ENCODE measurements around the gene MTA3. TPM values are rescaled to one million over a fixed set of nuclear protein-coding genes. Genes with fewer than 3 reads are reported as not detected.
"Not testable (repeated sequence)": the region's sequence is repeated elsewhere in the genome, so short reads cannot be mapped to it uniquely, and the experiment has no call there.

MTA3 gene
- total RNA-seq, 1 donor from 2014 or later: 31.7 TPM

DNA sequence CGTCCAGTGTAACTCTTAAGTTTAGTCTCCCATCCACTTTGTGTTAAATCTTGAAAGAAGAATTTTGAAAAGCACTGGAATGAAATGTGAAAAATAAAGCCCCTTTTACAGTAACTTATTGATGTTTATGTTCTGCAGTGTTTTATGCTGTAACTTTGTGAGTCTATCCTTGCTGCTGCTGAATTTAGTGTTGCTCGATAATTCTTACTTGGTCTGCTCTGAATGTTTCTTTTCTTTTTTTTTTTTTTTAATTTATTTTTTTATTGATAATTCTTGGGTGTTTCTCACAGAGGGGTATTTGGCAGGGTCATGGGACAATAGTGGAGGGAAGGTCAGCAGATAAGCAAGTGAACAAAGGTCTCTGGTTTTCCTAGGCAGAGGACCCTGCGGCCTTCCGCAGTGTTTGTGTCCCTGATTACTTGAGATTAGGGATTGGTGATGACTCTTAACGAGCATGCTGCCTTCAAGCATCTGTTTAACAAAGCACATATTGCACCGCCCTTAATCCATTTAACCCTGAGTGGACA lies 36.0 kb downstream of the MTA3 start:
- H3K4me3 Mint-ChIP-seq; intact Hi-C loops (cut with micrococcal nuclease); H3K27ac Mint-ChIP-seq; H3K36me3 Mint-ChIP-seq (ENCODE audit: low read depth); H3K4me1 Mint-ChIP-seq; H3K27me3 Mint-ChIP-seq; DNase-seq; H3K9me3 Mint-ChIP-seq: not testable (repeated sequence)

DNA sequence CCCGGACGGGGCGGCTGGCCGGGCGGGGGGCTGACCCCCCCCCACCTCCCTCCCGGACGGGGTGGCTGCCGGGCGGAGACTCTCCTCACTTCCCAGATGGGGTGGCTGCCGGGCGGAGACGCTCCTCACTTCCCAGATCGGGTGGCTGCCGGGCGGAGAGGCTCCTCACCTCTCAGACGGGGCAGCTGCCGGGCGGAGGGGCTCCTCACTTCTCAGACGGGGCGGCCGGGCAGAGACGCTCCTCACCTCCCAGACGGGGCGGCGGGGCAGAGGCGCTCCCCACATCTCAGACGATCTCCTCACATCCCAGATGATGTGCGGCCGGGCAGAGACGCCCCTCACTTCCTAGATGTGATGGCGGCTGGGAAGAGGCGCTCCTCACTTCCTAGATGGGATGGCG lies 37.7 kb downstream of the MTA3 start:
- H3K4me1 Mint-ChIP-seq; H3K27me3 Mint-ChIP-seq; DNase-seq; intact Hi-C loops (cut with micrococcal nuclease); H3K27ac Mint-ChIP-seq; H3K4me3 Mint-ChIP-seq; H3K9me3 Mint-ChIP-seq: not testable (repeated sequence)
- peaks cover 12% of the 10 kb centered on the region for H3K36me3 Mint-ChIP-seq (ENCODE audit: low read depth)

GRCh38 chr2:42607101-42607637 lies 38.7 kb downstream of the MTA3 start:
- Mint-ChIP-seq H3K27me3 (no peaks in the 10 kb centered on the region), H3K36me3 (ENCODE audit: low read depth) (peaks cover 18% of the 10 kb centered on the region), H3K4me3 (no peak overlapping the region), H3K4me1 (peaks cover 6% of the 10 kb centered on the region), H3K9me3 (no peaks in the 10 kb centered on the region), H3K27ac (no peak overlapping the region)
- no peak for DNase-seq
- intact Hi-C loops (cut with micrococcal nuclease): no loop called here

DNA sequence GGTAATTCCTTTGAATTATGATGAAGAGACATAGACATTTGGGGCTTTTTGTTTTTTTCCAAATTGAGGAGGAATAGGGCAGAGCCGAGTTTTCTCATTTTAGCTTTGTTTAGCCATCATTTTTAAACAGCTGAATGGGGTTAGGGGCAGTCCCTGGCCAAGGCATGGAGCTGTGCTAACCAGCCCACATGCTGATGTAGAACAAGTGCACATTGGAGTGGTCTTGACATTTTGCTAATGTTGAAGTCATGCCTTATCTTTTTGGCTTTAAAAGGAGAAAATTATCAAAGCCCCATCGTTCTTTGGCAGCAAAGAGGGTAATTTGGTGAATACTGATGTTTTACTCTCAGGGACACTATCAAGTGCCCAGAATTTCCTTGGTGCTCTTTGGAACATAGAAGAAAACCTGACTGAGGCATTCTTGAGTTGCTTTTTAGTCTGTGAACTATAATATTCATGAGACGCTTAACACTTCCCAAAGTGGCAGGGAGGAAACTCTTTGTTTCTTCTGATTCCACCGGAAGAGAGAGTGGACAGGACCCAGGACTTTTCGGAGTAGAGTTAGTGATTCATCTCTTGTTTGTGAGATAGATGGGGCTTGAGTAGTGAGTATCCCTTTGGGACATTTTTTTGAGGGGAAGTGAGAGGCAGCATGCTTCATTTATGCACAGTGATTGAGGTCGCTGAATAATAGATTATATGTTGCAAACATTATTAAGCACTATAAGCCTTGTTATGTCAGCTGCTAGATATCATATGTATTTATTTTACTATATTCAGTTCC lies 45.0 kb downstream of the MTA3 start:
- Mint-ChIP-seq H3K36me3 (ENCODE audit: low read depth) (peaks cover 21% of the 10 kb centered on the region), H3K27ac (no peak overlapping the region), H3K27me3 (no peaks in the 10 kb centered on the region), H3K4me1 (peaks cover 1% of the 10 kb centered on the region), H3K4me3 (no peak overlapping the region), H3K9me3 (no peaks in the 10 kb centered on the region)
- intact Hi-C loops (cut with micrococcal nuclease): no loop called here
- DNase-seq: no peak

DNA sequence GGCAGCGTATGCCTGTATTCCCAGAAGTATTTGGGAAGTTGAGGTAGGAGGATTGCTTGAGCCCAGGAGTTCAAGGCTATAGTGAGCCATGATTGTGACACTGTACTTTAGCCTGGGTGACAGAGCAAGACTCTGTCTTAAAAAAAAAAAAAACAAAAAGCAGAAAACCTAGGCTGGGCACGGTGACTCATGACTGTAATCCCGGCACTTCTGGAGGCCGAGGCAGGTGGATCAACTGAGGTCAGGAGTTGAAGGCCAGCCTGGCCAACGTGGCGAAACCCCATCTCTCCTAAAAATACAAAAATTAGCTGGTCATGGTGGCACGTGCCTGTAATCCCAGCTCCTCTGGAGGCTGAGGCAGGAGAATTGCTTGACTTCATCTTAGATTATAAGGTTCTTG lies 46.4 kb downstream of the MTA3 start:
- no peak for DNase-seq
- intact Hi-C loops (cut with micrococcal nuclease): no loop called here
- Mint-ChIP-seq H3K4me1 (peaks cover 7% of the 10 kb centered on the region), H3K27ac (no peak overlapping the region), H3K4me3 (no peak overlapping the region), H3K9me3 (no peaks in the 10 kb centered on the region), H3K36me3 (ENCODE audit: low read depth) (peaks cover 20% of the 10 kb centered on the region), H3K27me3 (no peaks in the 10 kb centered on the region)

DNA sequence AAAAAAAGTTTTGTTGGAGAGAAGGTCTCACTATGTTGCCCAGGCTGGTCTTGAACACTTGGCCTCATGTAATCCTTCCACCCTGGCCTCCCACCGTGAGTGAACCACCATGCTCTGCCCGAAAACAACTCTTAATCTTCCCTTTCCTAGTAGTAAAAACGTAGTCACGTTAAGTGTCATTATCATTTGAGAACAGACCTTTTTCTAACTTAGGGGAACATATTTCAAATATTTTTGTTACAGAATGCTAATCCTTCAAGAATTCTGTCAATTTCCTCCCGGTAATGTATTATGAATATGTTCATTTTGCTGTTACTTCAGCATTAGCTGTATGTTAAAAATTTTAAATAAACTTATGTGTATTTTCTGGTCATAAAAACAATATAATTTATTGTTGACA lies 49.7 kb downstream of the MTA3 start:
- Mint-ChIP-seq H3K27me3 (no peaks in the 10 kb centered on the region), H3K4me3 (no peak overlapping the region), H3K27ac (no peak overlapping the region), H3K4me1 (peaks cover 6% of the 10 kb centered on the region), H3K9me3 (no peaks in the 10 kb centered on the region), H3K36me3 (ENCODE audit: low read depth) (peaks cover 20% of the 10 kb centered on the region)
- intact Hi-C loops (cut with micrococcal nuclease): loop anchor here (2.0 kb wide), 1 partner anchor 31 kb away; no protein-coding TSS in a partner anchor
- DNase-seq: no peak

GRCh38 chr2:42618972-42619371 lies 50.5 kb downstream of the MTA3 start:
- H3K36me3 Mint-ChIP-seq (ENCODE audit: low read depth): peaks cover 20% of the 10 kb centered on the region
- no peak overlapping the region for H3K4me3 Mint-ChIP-seq
- H3K27me3 Mint-ChIP-seq: no peaks in the 10 kb centered on the region
- intact Hi-C loops (cut with micrococcal nuclease): loop anchor here (2.0 kb wide), 1 partner anchor 30 kb away; no protein-coding TSS in a partner anchor
- no peaks in the 10 kb centered on the region for H3K9me3 Mint-ChIP-seq
- no peak for DNase-seq
- peak overlapping the region; percentile 30 for H3K27ac Mint-ChIP-seq
- peaks cover 6% of the 10 kb centered on the region for H3K4me1 Mint-ChIP-seq

GRCh38 chr2:42621626-42622025 lies 53.2 kb downstream of the MTA3 start:
- intact Hi-C loops (cut with micrococcal nuclease); H3K4me1 Mint-ChIP-seq; DNase-seq; H3K4me3 Mint-ChIP-seq; H3K27ac Mint-ChIP-seq; H3K27me3 Mint-ChIP-seq; H3K9me3 Mint-ChIP-seq: not testable (repeated sequence)
- H3K36me3 Mint-ChIP-seq (ENCODE audit: low read depth): peaks cover 20% of the 10 kb centered on the region

DNA sequence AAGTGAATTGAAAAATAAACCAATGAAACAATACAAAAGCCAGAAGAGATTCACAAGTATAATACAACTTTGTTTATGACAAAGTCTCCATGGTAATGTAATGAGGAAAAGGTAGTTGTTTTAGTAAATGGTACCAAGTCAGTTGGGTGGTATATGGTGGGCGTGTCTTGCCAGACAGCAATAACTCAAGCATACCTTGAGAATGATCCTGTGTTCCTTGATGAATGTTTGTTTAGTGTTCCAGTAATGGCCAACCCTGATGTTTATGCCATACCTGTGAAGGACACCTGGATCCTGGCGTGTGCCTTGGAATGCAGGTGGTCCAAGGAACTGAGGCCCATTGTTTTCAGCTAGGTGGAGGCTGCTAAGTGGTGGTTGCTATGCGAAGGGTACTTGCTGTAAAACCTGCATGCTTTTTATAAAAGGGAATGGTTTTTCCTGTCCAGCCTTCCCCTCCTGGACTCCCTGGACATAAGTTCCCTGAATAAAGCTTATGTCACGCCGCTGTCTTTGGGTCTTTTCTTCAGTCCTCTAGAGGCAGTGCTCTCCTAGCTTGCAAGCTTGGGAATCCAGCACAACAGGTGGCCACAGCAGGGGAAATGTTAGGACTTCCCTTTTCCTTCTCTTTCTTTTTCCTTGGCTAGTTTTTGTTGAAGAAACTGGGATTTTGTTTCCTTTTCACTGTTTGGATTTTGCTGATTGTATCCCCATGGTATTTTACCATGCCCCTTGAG lies 54.7 kb downstream of the MTA3 start:
- H3K9me3 Mint-ChIP-seq: no peaks in the 10 kb centered on the region
- peaks cover 6% of the 10 kb centered on the region for H3K4me1 Mint-ChIP-seq
- H3K4me3 Mint-ChIP-seq: no peak overlapping the region
- no peak for DNase-seq
- no peak overlapping the region for H3K27ac Mint-ChIP-seq
- peaks cover 16% of the 10 kb centered on the region for H3K36me3 Mint-ChIP-seq (ENCODE audit: low read depth)
- intact Hi-C loops (cut with micrococcal nuclease): no loop called here
- H3K27me3 Mint-ChIP-seq: no peaks in the 10 kb centered on the region

GRCh38 chr2:42624047-42624446 lies 55.6 kb downstream of the MTA3 start:
- intact Hi-C loops (cut with micrococcal nuclease): no loop called here
- Mint-ChIP-seq H3K9me3 (no peaks in the 10 kb centered on the region), H3K27me3 (no peaks in the 10 kb centered on the region), H3K4me1 (peaks cover 2% of the 10 kb centered on the region), H3K4me3 (no peak overlapping the region), H3K36me3 (ENCODE audit: low read depth) (peaks cover 12% of the 10 kb centered on the region), H3K27ac (no peak overlapping the region)
- no peak for DNase-seq

DNA sequence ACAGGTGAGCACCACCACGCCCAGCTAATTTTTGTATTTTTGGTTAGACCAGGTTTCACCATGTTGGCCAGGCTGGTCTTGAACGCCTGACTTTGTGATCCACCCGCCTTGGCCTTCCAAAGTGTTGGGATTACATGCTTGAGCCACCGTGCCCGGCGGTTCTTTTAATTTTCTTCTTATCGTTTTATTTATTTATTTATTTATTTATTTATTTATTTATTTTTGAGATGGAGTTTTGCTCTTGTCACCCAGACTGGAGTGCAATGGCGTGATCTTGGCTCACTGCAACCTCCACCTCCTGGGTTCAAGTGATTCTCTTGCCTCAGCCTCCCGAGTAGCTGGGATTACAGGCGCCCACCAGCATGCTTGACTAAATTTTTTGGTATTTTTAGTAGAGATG lies 59.6 kb downstream of the MTA3 start:
- H3K4me1 Mint-ChIP-seq; DNase-seq; H3K4me3 Mint-ChIP-seq; H3K27ac Mint-ChIP-seq; H3K9me3 Mint-ChIP-seq; intact Hi-C loops (cut with micrococcal nuclease); H3K36me3 Mint-ChIP-seq (ENCODE audit: low read depth); H3K27me3 Mint-ChIP-seq: not testable (repeated sequence)

GRCh38 chr2:42636934-42637333 lies 68.5 kb downstream of the MTA3 start:
- Mint-ChIP-seq H3K36me3 (ENCODE audit: low read depth) (no peaks in the 10 kb centered on the region), H3K27ac (no peak overlapping the region), H3K9me3 (no peaks in the 10 kb centered on the region), H3K4me3 (no peak overlapping the region), H3K4me1 (peaks cover 6% of the 10 kb centered on the region), H3K27me3 (no peaks in the 10 kb centered on the region)
- intact Hi-C loops (cut with micrococcal nuclease): no loop called here
- DNase-seq: no peak

- H3K9me3 Mint-ChIP-seq: no peaks in the 10 kb centered on the region
- no peak overlapping the region for H3K4me3 Mint-ChIP-seq
- no peak for DNase-seq
- intact Hi-C loops (cut with micrococcal nuclease): no loop called here
- H3K36me3 Mint-ChIP-seq (ENCODE audit: low read depth): peaks cover 1% of the 10 kb centered on the region
- no peak overlapping the region for H3K27ac Mint-ChIP-seq
- no peaks in the 10 kb centered on the region for H3K27me3 Mint-ChIP-seq
- H3K4me1 Mint-ChIP-seq: peaks cover 6% of the 10 kb centered on the region
Observed at GRCh38 chr2:42638080-42638784, 69.8 kb downstream of the MTA3 start.

All from activated CD4-positive, alpha-beta T cell treated with anti-CD3 and anti-CD28 coated beads, Interleukin-2, amount 10 ng/mL, durations not matched to agents 24 days and 14 days (primary cell).